Measurements from ENCODE around the gene TXN. TPM values are rescaled to one million over a fixed set of nuclear protein-coding genes. Genes with fewer than 3 reads are reported as not detected.

Gene TXN
- total and polyA plus RNA-seq, 2 of the 8 experiments (the other 6 are each of a cell fraction or from before 2014, with no cell fraction given): 297 to 419 TPM

- TF ChIP-seq E2F6 (IDR thresholded peaks at IDR 0.05): no peak
Observed at GRCh38 chr9:110213413-110214044, 42.8 kb downstream of the TXN start (continued).

All from H1 (cell line).